Panc1 (cell line): ENCODE measurements around the gene SGMS1. TPM values are rescaled to one million over a fixed set of nuclear protein-coding genes. Genes with fewer than 3 reads are reported as not detected.

ENCODE experiments used
- ATAC-seq: fragments of 200-7000 bp; cut with Tn5 transposase; 2 replicates; pipeline ENCODE4 v1.9.1; 2020; ENCODE audit warnings: mild to moderate bottlenecking, moderate library complexity
- BruUV-seq: library from RNA; stranded (reverse); fragments of 400-500 nt; replicated peaks from 2 replicates; lab custom pipeline; 2021; lab: Mats Ljungman, UMichigan
- CTCF ChIA-PET: fragments of 300-600 bp; sonication (Branson Sonifier 250); formaldehyde crosslinking; loops from one replicate; lab custom pipeline; 2022; ENCODE audit warnings: antibody characterized with exemption; lab: Charles Lee
- POLR2A ChIA-PET: fragments of 300-600 bp; sonication (Branson Sonifier 250); formaldehyde crosslinking; loops from one replicate; lab custom pipeline; 2022; ENCODE audit warnings: antibody characterized with exemption; lab: Charles Lee
- DNase-seq: peaks from one replicate; pipeline ENCODE4 v3.0.0-alpha.2; 2010; ENCODE audit warnings: low read depth, low spot score
- H3K27ac ChIP-seq: 2 replicates; pipeline ENCODE4 v1.5.1; 2011; ENCODE audit warnings: mild to moderate bottlenecking, low read length, inconsistent platforms
- H3K27me3 ChIP-seq: fragments of 200-500 bp; sonication (Bioruptor generic); 2 replicates; pipeline ENCODE4 v1.6.0; 2014; ENCODE audit warnings: low read length, inconsistent platforms; ENCODE audit not compliant: control insufficient read depth, insufficient read depth
- H3K36me3 ChIP-seq: fragments of 200-500 bp; sonication (Bioruptor generic); 2 replicates; pipeline ENCODE4 v1.5.1; 2014; ENCODE audit warnings: inconsistent platforms, mild to moderate bottlenecking, low read length, moderate library complexity; ENCODE audit not compliant: control insufficient read depth, insufficient read depth
- H3K4me1 ChIP-seq: 2 replicates; pipeline ENCODE4 v1.5.1; 2011; ENCODE audit warnings: inconsistent platforms, mild to moderate bottlenecking, low read length, moderate library complexity; ENCODE audit not compliant: control insufficient read depth, insufficient read depth
- H3K4me3 ChIP-seq, 2 experiments: 2 replicates each; pipeline ENCODE4 v1.5.1; 2011 to 2012; ENCODE audit warnings: low read depth in 2 of 2, low read length in 2 of 2, mild to moderate bottlenecking in 2 of 2, inconsistent platforms in 1 of 2, moderate library complexity in 1 of 2
- H3K9me3 ChIP-seq: fragments of 200-500 bp; sonication (Bioruptor generic); 2 replicates; pipeline ENCODE4 v1.5.1; 2014; ENCODE audit warnings: low read depth, mild to moderate bottlenecking, inconsistent platforms, low read length, moderate library complexity; ENCODE audit not compliant: control insufficient read depth, insufficient read depth
- POLR2AphosphoS5 ChIP-seq: IDR thresholded peaks from 2 replicates; pipeline ENCODE4 v1.6.1; 2012; ENCODE audit warnings: mild to moderate bottlenecking, low read depth, low read length, moderate library complexity
- SIN3A ChIP-seq: IDR thresholded peaks from 2 replicates; pipeline ENCODE4 v1.6.1; 2012; ENCODE audit warnings: low read depth, mild to moderate bottlenecking, low read length, moderate library complexity, borderline replicate concordance; ENCODE audit not compliant: insufficient read depth
- TCF7L2 ChIP-seq: IDR thresholded peaks from 2 replicates; pipeline ENCODE4 v1.6.1; 2011; ENCODE audit warnings: mild to moderate bottlenecking, low read depth, low read length, inconsistent platforms
- in situ Hi-C: cut with HindIII; loops from 2 replicates; pipeline ENCODE4 v1.10.0; 2016; ENCODE audit warnings: low sequenced_read_pairs, low pct_unique_long_range_greater_than_20kb
- intact Hi-C: fragments of 100-400 bp; cut with micrococcal nuclease; formaldehyde crosslinking; loops from one replicate; pipeline ENCODE4 v1.10.0; 2022; ENCODE audit not compliant: unreplicated experiment
- total RNA-seq: library from RNA; stranded (reverse); gene quantifications from one replicate; pipeline ENCODE4 v1.2.1, GENCODE V29; 2021; ENCODE audit not compliant: unreplicated experiment
- TF ChIP-seq, protein P1 (sequence below): fragments of 450-650 bp; IDR thresholded peaks from 2 replicates; pipeline ENCODE4 v1.5.1; 2017; ENCODE audit warnings: mild to moderate bottlenecking
- TF ChIP-seq, protein P2 (sequence below), 2 experiments: IDR thresholded peaks; 2 replicates each; pipeline ENCODE4 v1.6.1; 2011 to 2012; ENCODE audit warnings: low read depth in 2 of 2, control low read depth in 1 of 2, low read length in 1 of 2, mild to moderate bottlenecking in 1 of 2, moderate library complexity in 1 of 2; ENCODE audit not compliant: insufficient read depth in 1 of 2

SGMS1 gene
- total RNA-seq, 1 experiment from 2014 or later, result 22.0 TPM

GRCh38 chr10:50578949-50579348, 44.8 kb downstream of the SGMS1 start:
- H3K9me3 ChIP-seq, result no peaks in the 10 kb centered on the region
- H3K4me1 ChIP-seq, result peaks cover 15% of the 10 kb centered on the region
- intact Hi-C loops (no loop called here), in situ Hi-C loops (no loop called here)
- H3K27ac ChIP-seq, result no peak overlapping the region
- ChIA-PET POLR2A (no interaction called here), CTCF (no interaction called here)
- H3K36me3 ChIP-seq, result no peaks in the 10 kb centered on the region
- no peaks in the 10 kb centered on the region for H3K27me3 ChIP-seq
- ATAC-seq (no peak), DNase-seq (no peak)
- TF ChIP-seq, protein P1, sequence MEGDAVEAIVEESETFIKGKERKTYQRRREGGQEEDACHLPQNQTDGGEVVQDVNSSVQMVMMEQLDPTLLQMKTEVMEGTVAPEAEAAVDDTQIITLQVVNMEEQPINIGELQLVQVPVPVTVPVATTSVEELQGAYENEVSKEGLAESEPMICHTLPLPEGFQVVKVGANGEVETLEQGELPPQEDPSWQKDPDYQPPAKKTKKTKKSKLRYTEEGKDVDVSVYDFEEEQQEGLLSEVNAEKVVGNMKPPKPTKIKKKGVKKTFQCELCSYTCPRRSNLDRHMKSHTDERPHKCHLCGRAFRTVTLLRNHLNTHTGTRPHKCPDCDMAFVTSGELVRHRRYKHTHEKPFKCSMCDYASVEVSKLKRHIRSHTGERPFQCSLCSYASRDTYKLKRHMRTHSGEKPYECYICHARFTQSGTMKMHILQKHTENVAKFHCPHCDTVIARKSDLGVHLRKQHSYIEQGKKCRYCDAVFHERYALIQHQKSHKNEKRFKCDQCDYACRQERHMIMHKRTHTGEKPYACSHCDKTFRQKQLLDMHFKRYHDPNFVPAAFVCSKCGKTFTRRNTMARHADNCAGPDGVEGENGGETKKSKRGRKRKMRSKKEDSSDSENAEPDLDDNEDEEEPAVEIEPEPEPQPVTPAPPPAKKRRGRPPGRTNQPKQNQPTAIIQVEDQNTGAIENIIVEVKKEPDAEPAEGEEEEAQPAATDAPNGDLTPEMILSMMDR, result no peak
- TF ChIP-seq SIN3A, result no peak
- TF ChIP-seq, protein P2, sequence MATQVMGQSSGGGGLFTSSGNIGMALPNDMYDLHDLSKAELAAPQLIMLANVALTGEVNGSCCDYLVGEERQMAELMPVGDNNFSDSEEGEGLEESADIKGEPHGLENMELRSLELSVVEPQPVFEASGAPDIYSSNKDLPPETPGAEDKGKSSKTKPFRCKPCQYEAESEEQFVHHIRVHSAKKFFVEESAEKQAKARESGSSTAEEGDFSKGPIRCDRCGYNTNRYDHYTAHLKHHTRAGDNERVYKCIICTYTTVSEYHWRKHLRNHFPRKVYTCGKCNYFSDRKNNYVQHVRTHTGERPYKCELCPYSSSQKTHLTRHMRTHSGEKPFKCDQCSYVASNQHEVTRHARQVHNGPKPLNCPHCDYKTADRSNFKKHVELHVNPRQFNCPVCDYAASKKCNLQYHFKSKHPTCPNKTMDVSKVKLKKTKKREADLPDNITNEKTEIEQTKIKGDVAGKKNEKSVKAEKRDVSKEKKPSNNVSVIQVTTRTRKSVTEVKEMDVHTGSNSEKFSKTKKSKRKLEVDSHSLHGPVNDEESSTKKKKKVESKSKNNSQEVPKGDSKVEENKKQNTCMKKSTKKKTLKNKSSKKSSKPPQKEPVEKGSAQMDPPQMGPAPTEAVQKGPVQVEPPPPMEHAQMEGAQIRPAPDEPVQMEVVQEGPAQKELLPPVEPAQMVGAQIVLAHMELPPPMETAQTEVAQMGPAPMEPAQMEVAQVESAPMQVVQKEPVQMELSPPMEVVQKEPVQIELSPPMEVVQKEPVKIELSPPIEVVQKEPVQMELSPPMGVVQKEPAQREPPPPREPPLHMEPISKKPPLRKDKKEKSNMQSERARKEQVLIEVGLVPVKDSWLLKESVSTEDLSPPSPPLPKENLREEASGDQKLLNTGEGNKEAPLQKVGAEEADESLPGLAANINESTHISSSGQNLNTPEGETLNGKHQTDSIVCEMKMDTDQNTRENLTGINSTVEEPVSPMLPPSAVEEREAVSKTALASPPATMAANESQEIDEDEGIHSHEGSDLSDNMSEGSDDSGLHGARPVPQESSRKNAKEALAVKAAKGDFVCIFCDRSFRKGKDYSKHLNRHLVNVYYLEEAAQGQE (IDR thresholded peaks at IDR 0.05; ENCODE audit: insufficient read depth in 1 of 2, low read depth in 2 of 2, low read length in 1 of 2), result no peak
- no TSS peak for BruUV-seq
- no peak overlapping the region for H3K4me3 ChIP-seq

- BruUV-seq, result no TSS peak
- Histone ChIP-seq H3K36me3 (no peaks in the 10 kb centered on the region), H3K9me3 (no peaks in the 10 kb centered on the region), H3K27ac (no peak overlapping the region), H3K4me3 (no peak overlapping the region), H3K4me1 (peaks cover 15% of the 10 kb centered on the region), H3K27me3 (no peaks in the 10 kb centered on the region)
- TF ChIP-seq POLR2AphosphoS5 (no peak), TCF7L2 (no peak), SIN3A (no peak)
- TF ChIP-seq, protein P2 (IDR thresholded peaks at IDR 0.05; ENCODE audit: insufficient read depth in 1 of 2, low read depth in 2 of 2, low read length in 1 of 2), result no peak
- POLR2A ChIA-PET, result no interaction called here
- in situ Hi-C loops, result no loop called here
- CTCF ChIA-PET, result no interaction called here
- ATAC-seq (no peak), DNase-seq (no peak)
- intact Hi-C loops, result no loop called here
Measured at GRCh38 chr10:50577681-50578350, 45.9 kb downstream of the SGMS1 start.
